Endothelial cell of umbilical vein (primary cell): ENCODE measurements around the gene PDHX. TPM values are rescaled to one million over a fixed set of nuclear protein-coding genes. Genes with fewer than 3 reads are reported as not detected.

ENCODE experiments used
- BruUV-seq: library from RNA; stranded (reverse); fragments of 400-500 nt; replicated peaks from 2 replicates; lab custom pipeline; 2021; lab: Mats Ljungman, UMichigan
- CTCF ChIA-PET: fragments of 300-600, 350-600 bp; sonication (Branson Sonifier 250); formaldehyde crosslinking; loops from one replicate; lab custom pipeline; 2021; ENCODE audit warnings: antibody characterized with exemption, inconsistent platforms; lab: Charles Lee
- POLR2A ChIA-PET: fragments of 300-600, 350-600 bp; sonication (Branson Sonifier 250); formaldehyde crosslinking; loops from one replicate; lab custom pipeline; 2021; ENCODE audit warnings: antibody characterized with exemption, inconsistent platforms; lab: Charles Lee
- DNase-seq: peaks from one replicate; pipeline ENCODE4 v3.0.0-alpha.2; 2011; ENCODE audit warnings: low read depth, low spot score
- FAIRE-seq: peaks from 2 replicates; lab custom pipeline; 2011; peaks lifted over from hg19 to GRCh38; lab: Jason Lieb, UNC
- H2AFZ ChIP-seq: 2 replicates; pipeline ENCODE4 v1.6.0; 2012; ENCODE audit warnings: low read depth, low read length, control low read depth, inconsistent platforms
- H3K27ac ChIP-seq: 2 replicates; pipeline ENCODE4 v1.5.1; 2011; ENCODE audit warnings: low read depth, mild to moderate bottlenecking, control low read depth, low read length, moderate library complexity; ENCODE audit not compliant: insufficient read depth
- H3K27me3 ChIP-seq, 2 experiments: 2 replicates each; pipeline versions ENCODE4 v1.6.0 to v1.6.1; 2011; ENCODE audit warnings: low read length in 2 of 2, mixed read lengths in 1 of 2; ENCODE audit not compliant: control insufficient read depth in 2 of 2, insufficient read depth in 2 of 2
- H3K36me3 ChIP-seq, 2 experiments: 2 replicates in 1 of 2; 3 replicates in 1 of 2; pipeline ENCODE4 v1.5.1; 2011; ENCODE audit warnings: low read length in 2 of 2, mild to moderate bottlenecking in 1 of 2, moderate library complexity in 1 of 2; ENCODE audit not compliant: control insufficient read depth in 2 of 2, insufficient read depth in 2 of 2; ENCODE audit errors: extremely low read depth in 1 of 2
- H3K4me1 ChIP-seq: 3 replicates; pipeline ENCODE4 v1.5.1; 2011; ENCODE audit warnings: mild to moderate bottlenecking, low read length; ENCODE audit not compliant: control insufficient read depth, insufficient read depth; ENCODE audit errors: extremely low read depth
- H3K4me2 ChIP-seq: 2 replicates; pipeline ENCODE4 v1.6.1; 2011; ENCODE audit warnings: low read length, control low read depth, mixed read lengths; ENCODE audit not compliant: insufficient read depth
- H3K4me3 ChIP-seq, 3 experiments: fragments of 200-600 bp in 1 of 3; sonication (generic), shearing (Covaris generic) in 1 of 3; replicated peaks in 1 of 3; 2 replicates each; pipeline ENCODE4 v1.5.1; 2011 to 2016; ENCODE audit warnings: control low read depth in 3 of 3, low read length in 3 of 3, mild to moderate bottlenecking in 2 of 3, inconsistent platforms in 1 of 3, low read depth in 1 of 3, moderate library complexity in 1 of 3; ENCODE audit not compliant: insufficient read depth in 1 of 3
- H3K79me2 ChIP-seq: 2 replicates; pipeline ENCODE4 v1.6.0; 2012; ENCODE audit warnings: low read length, inconsistent platforms; ENCODE audit not compliant: control insufficient read depth, insufficient read depth
- H3K9ac ChIP-seq: replicated peaks from 2 replicates; pipeline ENCODE3; 2011; ENCODE audit warnings: low read length, control low read depth; ENCODE audit not compliant: insufficient read depth; ENCODE audit errors: extremely low read depth
- H3K9me1 ChIP-seq: replicated peaks from 3 replicates; pipeline ENCODE4 v1.6.0; 2011; ENCODE audit warnings: mild to moderate bottlenecking, low read length; ENCODE audit not compliant: control insufficient read depth, insufficient read depth; ENCODE audit errors: extremely low read depth
- H3K9me3 ChIP-seq: replicated peaks from 2 replicates; pipeline ENCODE4 v1.5.1; 2012; ENCODE audit warnings: low read length, inconsistent platforms; ENCODE audit not compliant: control insufficient read depth, insufficient read depth
- H4K20me1 ChIP-seq: replicated peaks from 2 replicates; pipeline ENCODE3; 2011; ENCODE audit warnings: mild to moderate bottlenecking, low read length; ENCODE audit not compliant: control insufficient read depth, insufficient read depth; ENCODE audit errors: extremely low read depth
- EZH2 ChIP-seq: IDR thresholded peaks from 2 replicates; pipeline ENCODE4 v1.6.1; 2012; ENCODE audit warnings: borderline replicate concordance, low read depth, mild to moderate bottlenecking, moderate library complexity, low read length, inconsistent platforms; ENCODE audit not compliant: severe bottlenecking
- FOS ChIP-seq: IDR thresholded peaks from 2 replicates; pipeline ENCODE4 v1.6.1; 2011; ENCODE audit warnings: mild to moderate bottlenecking, low read length, moderate library complexity, borderline replicate concordance; ENCODE audit not compliant: insufficient read depth
- GATA2 ChIP-seq: IDR thresholded peaks from 2 replicates; pipeline ENCODE4 v1.7.0; 2011; ENCODE audit warnings: low read depth, mild to moderate bottlenecking, moderate library complexity, mixed read lengths, low read length; ENCODE audit not compliant: insufficient read length, insufficient read depth
- JUN ChIP-seq: IDR thresholded peaks from 2 replicates; pipeline ENCODE4 v1.6.1; 2011; ENCODE audit warnings: borderline replicate concordance, low read depth; ENCODE audit not compliant: insufficient read length, insufficient read depth
- MYC ChIP-seq: IDR thresholded peaks from one replicate; pipeline ENCODE4 v1.6.1; 2011; ENCODE audit warnings: mild to moderate bottlenecking, low read depth, low read length
- POLR2A ChIP-seq: IDR thresholded peaks from 2 replicates; pipeline ENCODE4 v1.6.1; 2012; ENCODE audit warnings: low read depth, mild to moderate bottlenecking, control low read depth, low read length
- POLR2AphosphoS5 ChIP-seq: IDR thresholded peaks from 2 replicates; pipeline ENCODE4 v1.6.1; 2012; ENCODE audit warnings: low read depth, mild to moderate bottlenecking, control low read depth, low read length, moderate library complexity; ENCODE audit not compliant: insufficient read depth
- dilution Hi-C: fragments of 300-500 bp; cut with MboI; formaldehyde crosslinking; loops from one replicate; pipeline ENCODE4 v1.15.0; 2019; ENCODE audit warnings: low sequenced_read_pairs; ENCODE audit not compliant: extremely low pct_ligation_motif_present
- intact Hi-C: fragments of 100-400 bp; cut with micrococcal nuclease; formaldehyde crosslinking; loops from one replicate; pipeline ENCODE4 v1.10.0; 2022
- polyA plus RNA-seq, 4 experiments: library from polyadenylated mRNA; depleted of rRNA in 3 of 4; stranded (reverse) in 3 of 4; unstranded in 1 of 4; fragments of >200 nt; gene quantifications; 2 replicates each; pipeline versions ENCODE4 v1.2.1 to v1.2.3, GENCODE V29; 2011 to 2012; ENCODE audit warnings: missing spikeins in 1 of 4
- total RNA-seq: library from RNA; stranded (reverse); gene quantifications from 2 replicates; pipeline ENCODE4 v1.2.3, GENCODE V29; 2021
- TF ChIP-seq, protein P1 (sequence below), 2 donors: IDR thresholded peaks; 1 replicate in 1 of 2; 2 replicates in 1 of 2; pipeline ENCODE4 v1.5.1; 2011; ENCODE audit warnings: low read length in 2 of 2, mild to moderate bottlenecking in 2 of 2, moderate library complexity in 2 of 2, control low read depth in 1 of 2, inconsistent platforms in 1 of 2, low read depth in 1 of 2; ENCODE audit not compliant: insufficient read depth in 1 of 2; ENCODE audit errors: extremely low read depth in 1 of 2
- TF ChIP-seq, protein P2 (sequence below): IDR thresholded peaks from 2 replicates; pipeline ENCODE4 v1.6.1; 2011; ENCODE audit not compliant: insufficient read depth, insufficient read length

The PDHX gene
- total and polyA plus RNA-seq, 2 donors (not counting 3 experiments of a cell fraction or from before 2014, with no cell fraction given) = 10.5 to 30.5 TPM

- Histone ChIP-seq H3K27me3 (no peaks in the 10 kb centered on the region), H2AFZ (no peak overlapping the region), H3K4me1 (no peaks in the 10 kb centered on the region), H3K9ac (no peak overlapping the region), H3K79me2 (no peaks in the 10 kb centered on the region), H3K9me3 (no peaks in the 10 kb centered on the region), H3K9me1 (no peaks in the 10 kb centered on the region), H4K20me1 (no peaks in the 10 kb centered on the region), H3K27ac (no peak overlapping the region), H3K36me3 (no peaks in the 10 kb centered on the region), H3K4me3 (no peak overlapping the region), H3K4me2 (no peak overlapping the region)
- dilution Hi-C loops = no loop called here
- ChIA-PET POLR2A (no interaction called here), CTCF (interaction anchor here (1.1 kb wide), 1 partner anchor 15 kb away, joined by 3 read pairs; no protein-coding TSS in a partner anchor)
- no TSS peak for BruUV-seq
- intact Hi-C loops = no loop called here
- TF ChIP-seq, protein P1, sequence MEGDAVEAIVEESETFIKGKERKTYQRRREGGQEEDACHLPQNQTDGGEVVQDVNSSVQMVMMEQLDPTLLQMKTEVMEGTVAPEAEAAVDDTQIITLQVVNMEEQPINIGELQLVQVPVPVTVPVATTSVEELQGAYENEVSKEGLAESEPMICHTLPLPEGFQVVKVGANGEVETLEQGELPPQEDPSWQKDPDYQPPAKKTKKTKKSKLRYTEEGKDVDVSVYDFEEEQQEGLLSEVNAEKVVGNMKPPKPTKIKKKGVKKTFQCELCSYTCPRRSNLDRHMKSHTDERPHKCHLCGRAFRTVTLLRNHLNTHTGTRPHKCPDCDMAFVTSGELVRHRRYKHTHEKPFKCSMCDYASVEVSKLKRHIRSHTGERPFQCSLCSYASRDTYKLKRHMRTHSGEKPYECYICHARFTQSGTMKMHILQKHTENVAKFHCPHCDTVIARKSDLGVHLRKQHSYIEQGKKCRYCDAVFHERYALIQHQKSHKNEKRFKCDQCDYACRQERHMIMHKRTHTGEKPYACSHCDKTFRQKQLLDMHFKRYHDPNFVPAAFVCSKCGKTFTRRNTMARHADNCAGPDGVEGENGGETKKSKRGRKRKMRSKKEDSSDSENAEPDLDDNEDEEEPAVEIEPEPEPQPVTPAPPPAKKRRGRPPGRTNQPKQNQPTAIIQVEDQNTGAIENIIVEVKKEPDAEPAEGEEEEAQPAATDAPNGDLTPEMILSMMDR (IDR thresholded peaks at IDR 0.05; ENCODE audit: extremely low read depth in 1 of 2, insufficient read depth in 1 of 2, low read depth in 1 of 2, low read length in 2 of 2) = no peak
- TF ChIP-seq GATA2 (no peak), MYC (no peak), FOS (no peak), POLR2A (no peak), EZH2 (no peak), POLR2AphosphoS5 (no peak), JUN (no peak)
- TF ChIP-seq, protein P2, sequence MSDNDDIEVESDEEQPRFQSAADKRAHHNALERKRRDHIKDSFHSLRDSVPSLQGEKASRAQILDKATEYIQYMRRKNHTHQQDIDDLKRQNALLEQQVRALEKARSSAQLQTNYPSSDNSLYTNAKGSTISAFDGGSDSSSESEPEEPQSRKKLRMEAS = no peak
- FAIRE-seq = no peak
- no peak for DNase-seq
Observed at GRCh38 chr11:34959770-34960169, 43.4 kb downstream of the PDHX start.
